ENCODE measurements around the gene RRAD. TPM values are rescaled to one million over a fixed set of nuclear protein-coding genes. Genes with fewer than 3 reads are reported as not detected.
"Not testable (repeated sequence)": the region's sequence is repeated elsewhere in the genome, so short reads cannot be mapped to it uniquely, and the experiment has no call there.

RRAD gene
- total RNA-seq, 1 experiment from 2014 or later: 4.3 TPM

GRCh38 chr16:66898933-66899309 is 26.4 kb downstream of the RRAD start:
- intact Hi-C loops (cut with micrococcal nuclease; ENCODE audit: unreplicated experiment): loop anchor here (5.0 kb wide), 1 partner anchor 48 kb away; no protein-coding TSS in a partner anchor
- no TSS peak for BruUV-seq (replicated peaks)
- in situ Hi-C loops (cut with HindIII; ENCODE audit: low pct_unique_long_range_greater_than_20kb, low sequenced_read_pairs): no loop called here
- H3K27me3 ChIP-seq (ENCODE audit: control insufficient read depth, insufficient read depth, low read length): no peaks in the 10 kb centered on the region
- DNase-seq (ENCODE audit: low read depth, low spot score) (no peak), ATAC-seq (no peak)
- ChIA-PET POLR2A (no interaction called here), CTCF (no interaction called here)
- peaks cover 9% of the 10 kb centered on the region for H3K4me1 ChIP-seq (ENCODE audit: control insufficient read depth, insufficient read depth, low read length)
- H3K4me3 ChIP-seq (ENCODE audit: low read depth in 2 of 2, low read length in 2 of 2): no peak overlapping the region
- no peaks in the 10 kb centered on the region for H3K36me3 ChIP-seq (ENCODE audit: control insufficient read depth, insufficient read depth, low read length)
- no peaks in the 10 kb centered on the region for H3K9me3 ChIP-seq (ENCODE audit: control insufficient read depth, insufficient read depth, low read depth, low read length)
- TF ChIP-seq POLR2AphosphoS5 (IDR thresholded peaks at IDR 0.05; ENCODE audit: low read depth, low read length) (no peak), TCF7L2 (IDR thresholded peaks at IDR 0.05; ENCODE audit: low read depth, low read length) (no peak), SIN3A (IDR thresholded peaks at IDR 0.05; ENCODE audit: borderline replicate concordance, insufficient read depth, low read depth, low read length) (no peak), CTCF (IDR thresholded peaks at IDR 0.05) (no peak)
- TF ChIP-seq, protein P1, sequence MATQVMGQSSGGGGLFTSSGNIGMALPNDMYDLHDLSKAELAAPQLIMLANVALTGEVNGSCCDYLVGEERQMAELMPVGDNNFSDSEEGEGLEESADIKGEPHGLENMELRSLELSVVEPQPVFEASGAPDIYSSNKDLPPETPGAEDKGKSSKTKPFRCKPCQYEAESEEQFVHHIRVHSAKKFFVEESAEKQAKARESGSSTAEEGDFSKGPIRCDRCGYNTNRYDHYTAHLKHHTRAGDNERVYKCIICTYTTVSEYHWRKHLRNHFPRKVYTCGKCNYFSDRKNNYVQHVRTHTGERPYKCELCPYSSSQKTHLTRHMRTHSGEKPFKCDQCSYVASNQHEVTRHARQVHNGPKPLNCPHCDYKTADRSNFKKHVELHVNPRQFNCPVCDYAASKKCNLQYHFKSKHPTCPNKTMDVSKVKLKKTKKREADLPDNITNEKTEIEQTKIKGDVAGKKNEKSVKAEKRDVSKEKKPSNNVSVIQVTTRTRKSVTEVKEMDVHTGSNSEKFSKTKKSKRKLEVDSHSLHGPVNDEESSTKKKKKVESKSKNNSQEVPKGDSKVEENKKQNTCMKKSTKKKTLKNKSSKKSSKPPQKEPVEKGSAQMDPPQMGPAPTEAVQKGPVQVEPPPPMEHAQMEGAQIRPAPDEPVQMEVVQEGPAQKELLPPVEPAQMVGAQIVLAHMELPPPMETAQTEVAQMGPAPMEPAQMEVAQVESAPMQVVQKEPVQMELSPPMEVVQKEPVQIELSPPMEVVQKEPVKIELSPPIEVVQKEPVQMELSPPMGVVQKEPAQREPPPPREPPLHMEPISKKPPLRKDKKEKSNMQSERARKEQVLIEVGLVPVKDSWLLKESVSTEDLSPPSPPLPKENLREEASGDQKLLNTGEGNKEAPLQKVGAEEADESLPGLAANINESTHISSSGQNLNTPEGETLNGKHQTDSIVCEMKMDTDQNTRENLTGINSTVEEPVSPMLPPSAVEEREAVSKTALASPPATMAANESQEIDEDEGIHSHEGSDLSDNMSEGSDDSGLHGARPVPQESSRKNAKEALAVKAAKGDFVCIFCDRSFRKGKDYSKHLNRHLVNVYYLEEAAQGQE (IDR thresholded peaks at IDR 0.05; ENCODE audit: insufficient read depth in 1 of 2, low read depth in 2 of 2, low read length in 1 of 2): no peak
- no peak overlapping the region for H3K27ac ChIP-seq (ENCODE audit: low read length)

- Histone ChIP-seq H3K27me3 (ENCODE audit: control insufficient read depth, insufficient read depth, low read length) (no peaks in the 10 kb centered on the region), H3K4me3 (ENCODE audit: low read depth in 2 of 2, low read length in 2 of 2) (no peak overlapping the region), H3K4me1 (ENCODE audit: control insufficient read depth, insufficient read depth, low read length) (peaks cover 9% of the 10 kb centered on the region), H3K36me3 (ENCODE audit: control insufficient read depth, insufficient read depth, low read length) (no peaks in the 10 kb centered on the region), H3K27ac (ENCODE audit: low read length) (no peak overlapping the region), H3K9me3 (ENCODE audit: control insufficient read depth, insufficient read depth, low read depth, low read length) (no peaks in the 10 kb centered on the region)
- in situ Hi-C loops (cut with HindIII; ENCODE audit: low pct_unique_long_range_greater_than_20kb, low sequenced_read_pairs): no loop called here
- BruUV-seq (replicated peaks): no TSS peak
- CTCF ChIA-PET: no interaction called here
- TF ChIP-seq TCF7L2 (IDR thresholded peaks at IDR 0.05; ENCODE audit: low read depth, low read length): no peak
- no peak for TF ChIP-seq SIN3A (IDR thresholded peaks at IDR 0.05; ENCODE audit: borderline replicate concordance, insufficient read depth, low read depth, low read length)
- no peak for TF ChIP-seq POLR2AphosphoS5 (IDR thresholded peaks at IDR 0.05; ENCODE audit: low read depth, low read length)
- TF ChIP-seq, protein P1 (IDR thresholded peaks at IDR 0.05; ENCODE audit: insufficient read depth in 1 of 2, low read depth in 2 of 2, low read length in 1 of 2): no peak
- no peak for TF ChIP-seq CTCF (IDR thresholded peaks at IDR 0.05)
- ATAC-seq (no peak), DNase-seq (ENCODE audit: low read depth, low spot score) (no peak)
- intact Hi-C loops (cut with micrococcal nuclease; ENCODE audit: unreplicated experiment): loop anchor here (5.0 kb wide), 1 partner anchor 49 kb away; no protein-coding TSS in a partner anchor
- POLR2A ChIA-PET: no interaction called here
Measured at GRCh38 chr16:66898207-66898606, 27.1 kb downstream of the RRAD start.

DNA sequence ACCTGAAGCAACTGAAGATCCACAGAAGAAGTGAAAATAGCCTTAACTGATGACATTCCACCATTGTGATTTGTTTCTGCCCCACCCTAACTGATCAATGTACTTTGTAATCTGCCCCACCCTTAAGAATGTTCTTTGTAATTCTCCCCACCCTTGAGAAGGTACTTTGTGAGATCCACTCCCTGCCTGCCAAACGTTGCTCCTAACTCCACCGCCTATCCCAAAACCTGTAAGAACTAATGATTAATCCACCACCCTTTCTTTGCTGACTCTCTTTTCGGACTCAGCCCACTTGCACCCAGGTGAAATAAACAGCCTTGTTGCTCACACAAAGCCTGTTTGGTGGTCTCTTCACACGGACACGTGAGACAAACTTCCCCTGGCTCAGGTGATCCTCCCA is 28.7 kb downstream of the RRAD start:
- in situ Hi-C loops (cut with HindIII; ENCODE audit: low pct_unique_long_range_greater_than_20kb, low sequenced_read_pairs): not testable (repeated sequence)

More for the DNA sequence above, 28.7 kb downstream of the RRAD start:
- H3K4me3 ChIP-seq (ENCODE audit: low read depth in 2 of 2, low read length in 2 of 2); BruUV-seq (replicated peaks); H3K4me1 ChIP-seq (ENCODE audit: control insufficient read depth, insufficient read depth, low read length); H3K27ac ChIP-seq (ENCODE audit: low read length); POLR2A ChIA-PET; DNase-seq (ENCODE audit: low read depth, low spot score); ATAC-seq; H3K9me3 ChIP-seq (ENCODE audit: control insufficient read depth, insufficient read depth, low read depth, low read length); CTCF ChIA-PET; H3K36me3 ChIP-seq (ENCODE audit: control insufficient read depth, insufficient read depth, low read length); H3K27me3 ChIP-seq (ENCODE audit: control insufficient read depth, insufficient read depth, low read length): not testable (repeated sequence)
- intact Hi-C loops (cut with micrococcal nuclease; ENCODE audit: unreplicated experiment): loop anchor here (5.0 kb wide), 1 partner anchor 51 kb away; no protein-coding TSS in a partner anchor

Measured in Panc1 (cell line).